NT2/D1 (cell line): ENCODE data around the gene NTN1.
"Not testable (repeated sequence)": the region's sequence is repeated elsewhere in the genome, so short reads cannot be mapped to it uniquely, and the experiment has no call there.

Experiments used
- DNase-seq: peaks from one replicate; pipeline ENCODE4 v3.0.0-alpha.2; 2011; ENCODE audit warnings: low read depth, low spot score
- H3K27me3 ChIP-seq: 2 replicates; pipeline ENCODE4 v1.6.0; 2011; ENCODE audit warnings: mild to moderate bottlenecking; ENCODE audit not compliant: insufficient read length, insufficient read depth
- H3K36me3 ChIP-seq: 2 replicates; pipeline ENCODE4 v1.6.1; 2011; ENCODE audit warnings: mild to moderate bottlenecking, low read length, mixed read lengths; ENCODE audit not compliant: insufficient read depth, insufficient read length
- H3K4me1 ChIP-seq: 2 replicates; pipeline ENCODE4 v1.5.1; 2011; ENCODE audit not compliant: insufficient read depth, insufficient read length
- H3K4me3 ChIP-seq: 2 replicates; pipeline ENCODE4 v1.5.1; 2011; ENCODE audit warnings: low read depth; ENCODE audit not compliant: insufficient read length
- H3K9ac ChIP-seq: 2 replicates; pipeline ENCODE4 v1.6.0; 2011; ENCODE audit warnings: low read depth; ENCODE audit not compliant: insufficient read length
- H3K9me3 ChIP-seq: 2 replicates; pipeline ENCODE4 v1.5.1; 2011; ENCODE audit warnings: mild to moderate bottlenecking, low read length; ENCODE audit not compliant: insufficient read depth
- SUZ12 ChIP-seq: IDR thresholded peaks from 2 replicates; pipeline ENCODE4 v1.6.1; 2011; ENCODE audit not compliant: insufficient read length, insufficient read depth; ENCODE audit errors: extremely low read depth
- YY1 ChIP-seq: IDR thresholded peaks from 2 replicates; pipeline ENCODE4 v1.6.1; 2011; ENCODE audit not compliant: insufficient read length, insufficient read depth
- ZNF274 ChIP-seq: IDR thresholded peaks from 2 replicates; pipeline ENCODE4 v1.6.1; 2011; ENCODE audit warnings: mild to moderate bottlenecking, low read depth, low read length

The NTN1 gene

GRCh38 chr17:9021158-9021991 lies at the start of gene NTN1:
Gene NTN1 (plus strand): TSS chr17:9021510. CDS start chr17:9022374, 864 bp downstream.
- Histone ChIP-seq H3K9ac (peak within 1 kb of the TSS; percentile 77), H3K9me3 (no peaks in the 10 kb centered on the region), H3K27me3 (peaks cover 45% of the 10 kb centered on the region), H3K36me3 (peaks cover 7% of the 10 kb centered on the region), H3K4me3 (peak within 1 kb of the TSS; percentile 54), H3K4me1 (peaks cover 11% of the 10 kb centered on the region)
- no peak for DNase-seq
- TF ChIP-seq ZNF274 = no peak
- TF ChIP-seq SUZ12 = no peak
- no peak for TF ChIP-seq YY1

- no peak for DNase-seq
- Histone ChIP-seq H3K36me3 (no peaks in the 10 kb centered on the region), H3K9ac (no peak overlapping the region), H3K4me3 (no peak overlapping the region), H3K9me3 (0 out of 2 replicates have a peak, but pooled peaks cover 4% of the 10 kb centered on the region), H3K4me1 (no peaks in the 10 kb centered on the region), H3K27me3 (no peaks in the 10 kb centered on the region)
- TF ChIP-seq YY1 = no peak
- no peak for TF ChIP-seq ZNF274
- no peak for TF ChIP-seq SUZ12
Measured at GRCh38 chr17:8975091-8975725, 46.1 kb upstream of the NTN1 start.

- H3K27me3 ChIP-seq = no peaks in the 10 kb centered on the region
- H3K36me3 ChIP-seq = no peaks in the 10 kb centered on the region
- 0 out of 2 replicates have a peak, but pooled peaks cover 4% of the 10 kb centered on the region for H3K9me3 ChIP-seq
- H3K9ac ChIP-seq = no peak overlapping the region
- no peak for DNase-seq
- TF ChIP-seq ZNF274 (no peak), YY1 (no peak), SUZ12 (no peak)
- no peak overlapping the region for H3K4me3 ChIP-seq
- H3K4me1 ChIP-seq = no peaks in the 10 kb centered on the region
Measured at GRCh38 chr17:8976638-8977037, 44.7 kb upstream of the NTN1 start.

- no peaks in the 10 kb centered on the region for H3K4me1 ChIP-seq
- H3K9me3 ChIP-seq = 0 out of 2 replicates have a peak, but pooled peaks cover 2% of the 10 kb centered on the region
- DNase-seq = no peak
- H3K36me3 ChIP-seq = no peaks in the 10 kb centered on the region
- TF ChIP-seq ZNF274 = no peak
- TF ChIP-seq SUZ12 = no peak
- H3K9ac ChIP-seq = no peak overlapping the region
- H3K27me3 ChIP-seq = no peaks in the 10 kb centered on the region
- no peak overlapping the region for H3K4me3 ChIP-seq
Measured at GRCh38 chr17:8979715-8980114, 41.6 kb upstream of the NTN1 start.

- H3K27me3 ChIP-seq = no peaks in the 10 kb centered on the region
- no peaks in the 10 kb centered on the region for H3K36me3 ChIP-seq
- H3K4me3 ChIP-seq = no peak overlapping the region
- H3K9ac ChIP-seq = no peak overlapping the region
- no peak for TF ChIP-seq ZNF274
- TF ChIP-seq YY1 = no peak
- no peak for TF ChIP-seq SUZ12
- no peak for DNase-seq
- H3K4me1 ChIP-seq = no peaks in the 10 kb centered on the region
- H3K9me3 ChIP-seq = peaks cover 10% of the 10 kb centered on the region; the same call in 1 of the 2 replicates
Measured at GRCh38 chr17:8981443-8981842, 39.9 kb upstream of the NTN1 start.

GRCh38 chr17:8984225-8984624 lies 37.1 kb upstream of the NTN1 start:
- not testable (repeated sequence) for H3K4me3 ChIP-seq, H3K36me3 ChIP-seq, H3K27me3 ChIP-seq, H3K9ac ChIP-seq, DNase-seq, H3K9me3 ChIP-seq, H3K4me1 ChIP-seq

GRCh38 chr17:8985054-8985701 lies 36.1 kb upstream of the NTN1 start:
- DNase-seq = no peak
- no peaks in the 10 kb centered on the region for H3K4me1 ChIP-seq
- no peak overlapping the region for H3K4me3 ChIP-seq
- TF ChIP-seq SUZ12 = no peak
- no peak for TF ChIP-seq ZNF274
- peaks cover 10% of the 10 kb centered on the region; the same call in 1 of the 2 replicates for H3K9me3 ChIP-seq
- no peaks in the 10 kb centered on the region for H3K27me3 ChIP-seq
- no peak overlapping the region for H3K9ac ChIP-seq
- H3K36me3 ChIP-seq = no peaks in the 10 kb centered on the region
